H54 (cell line): ENCODE data around the gene TNS1.

Experiments
- DNase-seq: peaks from one replicate; pipeline ENCODE4 v3.0.0; 2011; ENCODE audit warnings: low spot score, mixed read lengths; ENCODE audit not compliant: insufficient read length
- FAIRE-seq: peaks from 3 replicates; lab custom pipeline; 2011; peaks lifted over from hg19 to GRCh38; lab: Jason Lieb, UNC
- POLR2A ChIP-seq: IDR thresholded peaks from 2 replicates; pipeline ENCODE4 v1.6.1; 2011; ENCODE audit warnings: low read depth, mild to moderate bottlenecking, low read length

The TNS1 gene

DNA sequence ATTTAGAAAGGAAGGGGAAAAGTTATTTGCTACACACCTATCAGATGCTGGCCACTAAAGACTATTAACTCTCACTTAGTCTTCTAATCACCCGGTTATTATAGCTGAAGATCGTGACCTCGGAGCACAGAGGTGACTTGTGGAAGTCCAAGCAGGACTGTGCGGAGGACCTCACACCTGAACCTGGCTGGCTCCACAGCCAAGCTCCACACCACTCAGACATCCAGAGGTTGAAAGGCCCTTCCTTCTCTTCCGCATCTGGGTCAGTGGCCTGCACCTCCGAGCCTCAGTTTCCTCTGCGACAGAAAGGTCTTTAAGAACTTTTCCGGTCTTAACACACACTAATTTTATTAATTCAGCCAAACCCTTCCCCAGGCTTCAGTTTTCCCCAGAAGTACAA, 57.9 kb downstream of the TNS1 start:
- no peak for FAIRE-seq
- DNase-seq = no peak
- no peak for TF ChIP-seq POLR2A

DNA sequence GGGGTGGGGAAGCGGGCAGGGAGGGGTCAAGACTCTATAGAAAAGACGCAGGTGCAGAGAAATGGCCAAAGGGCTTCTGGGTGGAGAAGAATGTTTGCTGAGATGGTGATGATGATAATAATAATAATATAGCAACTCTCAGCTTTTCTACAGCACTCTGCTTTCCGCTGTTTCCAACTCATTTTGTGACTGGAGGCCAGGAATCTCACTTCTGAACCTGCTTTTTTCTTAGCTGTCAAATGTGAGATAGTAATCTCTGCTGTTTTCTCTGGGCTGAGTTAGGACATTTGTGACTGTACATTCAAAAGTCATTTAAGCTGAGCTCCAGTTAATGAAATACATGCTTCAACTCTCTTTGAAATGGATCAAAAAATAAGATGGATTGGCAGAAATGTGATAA, 58.4 kb downstream of the TNS1 start:
- TF ChIP-seq POLR2A = no peak
- FAIRE-seq (no peak), DNase-seq (no peak)

DNA sequence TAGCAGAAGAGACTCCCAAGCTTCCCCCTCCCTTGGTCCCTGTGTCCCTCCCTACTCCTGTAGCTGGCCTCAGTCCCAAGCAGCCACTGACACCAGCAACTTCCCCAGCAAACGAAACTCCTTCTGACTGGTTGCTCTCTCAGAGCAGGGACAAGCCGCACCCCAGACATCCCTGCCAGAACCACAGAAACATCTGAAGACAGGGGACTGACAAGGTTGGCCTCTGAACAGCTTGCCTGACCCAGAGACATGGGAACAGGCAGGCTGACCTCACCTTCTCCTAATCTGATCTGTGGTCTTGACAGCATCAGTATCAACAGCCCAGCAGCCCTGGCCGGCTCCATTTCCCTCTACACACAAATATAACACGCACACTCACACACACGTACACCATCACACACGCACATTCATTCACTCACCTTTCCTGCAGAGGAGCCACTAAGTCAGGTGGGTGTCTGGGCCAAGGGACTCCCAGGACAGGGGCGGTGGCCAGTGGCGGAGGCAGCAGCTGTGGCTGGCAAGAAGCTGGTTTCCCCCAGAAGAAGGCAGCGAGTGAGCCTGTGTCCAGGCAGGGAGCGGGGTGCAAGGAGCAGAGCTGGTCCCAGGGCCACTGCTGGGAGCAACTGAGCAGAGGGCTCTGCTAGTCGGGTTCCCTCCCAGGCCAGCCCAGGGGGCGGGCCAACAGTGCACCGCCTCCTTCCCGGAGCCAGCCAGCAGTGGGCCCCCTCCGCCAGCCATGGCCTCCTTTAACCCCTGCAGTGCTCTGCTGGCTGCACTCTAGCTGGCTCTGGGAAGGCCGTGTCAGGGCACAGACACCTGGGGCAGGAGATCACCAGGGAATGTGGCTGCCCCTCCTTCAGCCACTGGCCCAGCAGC, 59.1 kb downstream of the TNS1 start:
- TF ChIP-seq POLR2A = peak; percentile 34; the same call in 1 of the 2 replicates
- DNase-seq (peak; percentile 63), FAIRE-seq (no peak)

DNA sequence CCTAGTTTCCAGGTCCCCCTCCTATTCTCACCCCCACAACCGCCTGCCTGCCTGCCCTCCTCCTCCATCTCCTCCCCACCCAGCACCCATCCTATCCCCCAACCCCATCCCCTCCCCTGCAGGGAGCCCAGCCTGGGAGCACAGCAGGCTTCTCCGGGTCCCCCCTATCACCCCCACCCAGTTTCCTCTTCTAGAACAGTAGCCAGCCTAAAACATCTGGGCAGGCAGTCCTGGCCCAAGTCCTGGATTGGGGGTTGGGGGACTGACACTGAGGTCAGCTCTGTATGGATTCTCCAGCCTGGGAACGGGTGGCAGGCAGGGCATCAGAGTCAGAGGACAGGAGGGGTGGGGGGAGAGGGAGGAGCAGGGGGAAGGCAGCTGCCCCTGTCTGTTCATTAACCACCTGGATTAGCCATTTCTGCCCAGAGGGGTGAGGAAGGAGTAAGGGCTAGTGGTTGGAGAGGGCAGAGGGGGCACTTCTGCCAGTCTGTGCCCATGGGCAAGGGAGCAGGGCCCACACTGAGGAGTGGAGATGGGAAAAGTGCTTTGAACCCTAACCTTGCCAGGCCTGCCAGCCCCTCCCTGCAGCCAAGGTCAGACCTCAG, 60.0 kb downstream of the TNS1 start:
- no peak for TF ChIP-seq POLR2A
- DNase-seq (no peak), FAIRE-seq (no peak)

DNA sequence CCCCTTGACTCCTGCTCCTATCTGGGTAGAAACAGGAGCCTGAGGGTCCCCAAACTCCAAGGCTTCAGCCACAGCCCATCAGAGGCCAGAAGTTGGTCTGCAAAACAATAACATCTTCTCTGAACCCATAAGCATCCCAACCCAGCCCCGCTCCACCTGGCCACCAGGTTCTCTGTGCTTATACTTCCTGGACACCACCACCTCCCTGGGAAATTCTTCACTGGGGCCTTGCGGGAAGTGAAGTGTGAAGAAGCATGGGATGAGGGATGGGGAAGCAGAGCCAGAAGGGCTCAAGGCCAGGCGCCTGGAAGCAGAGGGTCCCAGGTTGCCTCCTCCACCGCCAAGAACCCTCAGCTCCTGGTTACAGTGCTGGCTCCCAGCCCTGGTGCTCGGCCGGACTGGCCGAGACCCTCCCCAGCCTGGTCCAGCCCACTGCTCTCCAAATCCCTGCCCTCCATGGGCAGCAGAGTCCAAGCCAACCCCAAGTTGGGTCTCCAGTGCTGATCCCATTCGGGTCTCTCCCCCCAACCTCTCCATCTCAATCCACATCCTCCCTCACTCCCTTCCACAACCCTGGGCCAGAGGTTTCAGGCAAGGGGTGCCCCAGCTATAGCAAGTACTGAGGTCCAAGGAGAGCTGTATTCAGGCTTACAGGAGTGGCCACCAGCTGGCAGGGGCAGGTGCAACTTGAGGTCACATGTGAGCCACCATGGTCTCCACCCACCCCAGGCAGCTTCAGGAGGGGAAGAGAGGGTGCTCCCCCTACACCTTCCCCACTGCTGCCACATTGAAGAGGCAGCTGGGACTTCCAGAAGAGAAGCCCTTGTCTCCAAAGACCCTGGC, 60.7 kb downstream of the TNS1 start:
- FAIRE-seq (no peak), DNase-seq (no peak)
- TF ChIP-seq POLR2A = no peak

DNA sequence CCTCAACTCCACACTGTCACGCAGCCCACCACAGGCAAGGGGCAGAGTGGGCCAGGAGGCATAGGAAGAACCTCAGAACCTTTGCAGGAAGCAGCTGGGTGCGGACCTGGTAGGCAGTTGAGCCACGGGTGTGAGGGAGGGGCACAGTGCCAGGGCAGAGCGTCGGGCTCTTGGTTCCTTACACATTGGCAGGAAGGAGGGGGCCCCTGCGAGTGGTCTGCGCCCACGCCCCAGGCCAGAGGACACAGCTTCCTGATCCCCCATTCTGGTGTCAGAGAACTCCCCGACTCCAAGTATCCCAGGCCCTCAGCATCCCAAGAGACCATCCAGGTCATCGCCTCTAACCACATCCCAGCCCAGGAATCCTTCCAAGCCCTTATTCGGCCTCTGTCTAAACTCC, 61.5 kb downstream of the TNS1 start:
- FAIRE-seq = no peak
- no peak for TF ChIP-seq POLR2A
- DNase-seq = no peak

DNA sequence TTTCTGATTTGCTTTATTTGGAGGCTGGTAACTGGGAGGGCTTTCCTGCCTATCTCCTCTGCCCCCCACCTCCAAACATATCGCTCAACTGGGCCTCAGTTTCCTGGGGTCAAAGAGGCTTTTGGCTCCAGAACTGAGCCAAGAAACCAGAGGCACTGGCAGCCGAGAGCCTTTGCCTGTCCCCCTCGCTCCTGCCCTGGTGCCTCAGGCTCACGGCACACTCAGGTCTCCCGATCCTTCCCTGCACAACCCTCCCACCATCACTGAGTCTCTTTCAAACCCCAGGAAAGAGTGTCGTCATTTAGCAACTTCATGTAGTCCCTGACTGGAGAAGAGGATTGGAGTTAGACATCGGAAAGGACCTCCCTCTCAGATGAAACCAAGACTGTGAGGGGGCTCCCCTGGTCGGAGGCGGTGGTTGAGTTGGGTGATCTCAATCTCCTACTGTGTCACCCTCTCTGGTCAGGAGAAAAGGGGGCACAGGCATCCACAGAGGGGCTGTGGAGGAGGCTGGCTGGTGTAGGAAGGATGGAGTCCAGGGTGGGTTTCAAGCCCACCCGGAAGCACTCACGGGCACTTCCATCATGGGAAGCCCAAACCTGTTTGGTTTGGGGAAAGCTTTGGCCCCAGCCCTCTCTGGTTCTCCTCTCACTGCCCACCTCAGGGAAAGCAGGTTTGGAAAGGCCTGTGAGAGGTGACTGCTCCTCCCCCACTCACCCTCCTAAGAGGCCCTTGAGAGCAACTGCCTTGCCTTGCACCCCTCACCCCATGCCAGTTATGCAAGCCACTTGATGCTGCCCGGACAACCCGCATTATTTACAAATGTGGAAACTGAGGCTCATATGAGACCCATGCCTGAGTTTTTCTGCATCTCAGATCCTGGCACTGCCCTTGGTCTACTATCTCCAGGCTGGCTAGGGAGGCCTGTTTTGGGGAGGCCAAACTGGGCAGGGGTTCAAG, 62.3 kb downstream of the TNS1 start:
- FAIRE-seq = no peak
- no peak for TF ChIP-seq POLR2A
- no peak for DNase-seq

DNA sequence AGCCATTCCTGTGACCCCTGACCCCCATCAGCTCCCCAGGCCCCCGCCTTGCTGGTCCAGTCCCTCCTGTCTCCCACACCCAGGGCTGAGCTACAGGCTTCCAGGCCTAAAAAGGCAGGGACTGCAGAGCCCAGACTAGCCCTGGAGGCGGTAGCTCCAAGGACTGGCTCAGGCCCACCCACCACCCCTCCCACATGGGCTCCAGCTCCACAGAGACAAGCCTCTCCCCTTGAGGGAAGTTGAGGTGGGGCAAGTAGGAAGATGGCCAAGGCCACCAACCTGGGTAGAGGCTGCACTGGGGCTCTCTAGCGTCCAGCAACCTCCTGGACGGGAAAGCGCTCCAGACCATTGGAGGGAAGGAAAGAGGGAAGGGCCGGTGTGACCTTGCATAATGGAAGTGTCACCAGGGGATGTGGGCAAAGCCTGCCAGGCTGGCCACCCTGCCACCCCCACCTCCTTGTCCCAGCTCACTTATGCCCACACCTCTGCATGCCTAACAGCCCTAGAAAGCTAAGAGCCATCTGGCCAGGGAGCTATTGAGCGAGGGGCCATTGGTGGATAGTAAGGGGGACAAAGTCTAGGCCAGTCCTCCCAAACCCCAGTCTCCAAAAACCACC, 63.1 kb downstream of the TNS1 start:
- TF ChIP-seq POLR2A = no peak
- DNase-seq = no peak
- no peak for FAIRE-seq

DNA sequence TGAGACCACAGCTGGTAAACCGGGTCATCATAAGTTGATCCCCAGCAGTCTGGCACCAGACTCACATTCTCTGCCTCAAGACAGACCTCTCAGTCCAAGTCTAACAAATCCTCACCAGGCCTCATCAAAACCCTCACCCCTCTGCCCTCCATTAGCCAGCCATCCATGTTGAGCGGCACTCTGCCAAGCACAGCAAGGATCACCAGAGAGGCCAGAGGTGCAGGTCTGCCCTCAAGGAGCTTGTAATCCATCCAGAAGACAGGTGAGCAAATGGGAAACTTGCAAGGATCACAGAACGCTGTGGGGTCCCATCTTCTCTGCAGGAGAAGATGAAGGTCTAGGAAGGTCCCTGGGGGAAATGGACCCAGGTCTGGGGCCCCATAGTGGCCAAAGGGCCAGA, 63.6 kb downstream of the TNS1 start:
- TF ChIP-seq POLR2A = no peak
- DNase-seq (no peak), FAIRE-seq (no peak)

DNA sequence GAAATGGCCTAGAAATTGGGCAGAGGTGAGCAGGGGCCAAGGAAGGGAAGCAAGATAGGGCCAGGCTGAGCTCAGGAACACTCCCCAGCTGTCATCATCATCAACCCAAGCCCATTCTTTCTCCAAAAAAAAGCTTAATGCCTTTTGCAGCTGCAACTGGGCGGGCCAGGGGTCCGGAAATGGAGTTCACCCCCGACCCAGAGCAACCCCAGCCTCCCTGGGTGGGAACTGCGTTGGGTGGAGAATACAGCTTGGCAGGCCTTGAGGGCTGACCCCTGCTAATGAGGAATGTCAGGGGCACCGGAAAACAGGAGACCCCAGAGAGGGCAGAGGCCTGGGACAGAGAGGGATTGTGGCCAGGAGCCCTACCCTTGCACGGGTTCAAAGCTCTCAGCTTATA, 64.8 kb downstream of the TNS1 start:
- no peak for TF ChIP-seq POLR2A
- no peak for FAIRE-seq
- DNase-seq = no peak

DNA sequence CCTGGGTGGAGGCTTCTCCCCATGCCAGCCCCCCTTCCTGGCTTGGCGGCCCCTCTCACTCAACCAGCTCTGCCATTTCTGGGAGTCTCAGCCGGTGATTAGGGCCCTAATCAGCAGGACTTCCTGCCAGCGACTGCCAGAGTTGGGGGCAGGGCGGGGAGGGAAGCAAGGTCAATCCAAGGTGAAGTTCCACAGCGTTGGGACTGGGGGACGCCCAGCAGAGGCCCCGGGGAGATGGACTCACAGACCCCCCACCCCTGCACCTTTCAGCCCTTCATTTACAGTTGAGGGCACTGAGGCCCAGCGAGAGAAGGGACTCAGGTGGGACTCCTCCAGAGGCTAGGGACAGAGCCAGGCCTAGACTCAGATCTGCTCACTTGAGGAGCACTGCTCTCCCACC, 65.3 kb downstream of the TNS1 start:
- DNase-seq (no peak), FAIRE-seq (no peak)
- TF ChIP-seq POLR2A = no peak

DNA sequence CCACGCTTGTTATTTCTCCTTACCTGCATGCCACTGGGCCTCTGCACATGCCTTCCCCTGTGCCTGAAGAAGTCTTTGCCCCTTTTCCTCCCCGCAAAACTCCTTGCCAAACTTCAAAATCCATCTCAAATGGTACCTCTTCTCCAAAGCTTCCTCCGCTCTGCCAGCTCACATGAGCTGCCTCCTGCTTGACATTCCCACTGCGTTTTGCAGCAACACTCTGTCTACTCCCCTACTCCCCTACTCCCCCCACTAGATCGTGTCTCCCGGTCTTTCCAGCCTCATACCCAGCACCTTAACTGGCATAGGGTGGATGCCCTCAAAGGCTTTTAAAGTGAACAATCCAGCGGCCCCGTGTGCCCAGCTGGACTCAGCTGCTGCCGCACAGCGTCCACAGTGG, 65.8 kb downstream of the TNS1 start:
- FAIRE-seq = no peak
- TF ChIP-seq POLR2A = no peak

More for the DNA sequence above, 65.8 kb downstream of the TNS1 start:
- no peak for DNase-seq
